Measurements from ENCODE around the gene SCAPER. TPM values are rescaled to one million over a fixed set of nuclear protein-coding genes. Genes with fewer than 3 reads are reported as not detected.
A peak's percentile ranks its signal among the peaks of the same experiment; 100 is the strongest.

The SCAPER gene
- total RNA-seq, 1 donor from 2014 or later: 58.0 TPM

DNA sequence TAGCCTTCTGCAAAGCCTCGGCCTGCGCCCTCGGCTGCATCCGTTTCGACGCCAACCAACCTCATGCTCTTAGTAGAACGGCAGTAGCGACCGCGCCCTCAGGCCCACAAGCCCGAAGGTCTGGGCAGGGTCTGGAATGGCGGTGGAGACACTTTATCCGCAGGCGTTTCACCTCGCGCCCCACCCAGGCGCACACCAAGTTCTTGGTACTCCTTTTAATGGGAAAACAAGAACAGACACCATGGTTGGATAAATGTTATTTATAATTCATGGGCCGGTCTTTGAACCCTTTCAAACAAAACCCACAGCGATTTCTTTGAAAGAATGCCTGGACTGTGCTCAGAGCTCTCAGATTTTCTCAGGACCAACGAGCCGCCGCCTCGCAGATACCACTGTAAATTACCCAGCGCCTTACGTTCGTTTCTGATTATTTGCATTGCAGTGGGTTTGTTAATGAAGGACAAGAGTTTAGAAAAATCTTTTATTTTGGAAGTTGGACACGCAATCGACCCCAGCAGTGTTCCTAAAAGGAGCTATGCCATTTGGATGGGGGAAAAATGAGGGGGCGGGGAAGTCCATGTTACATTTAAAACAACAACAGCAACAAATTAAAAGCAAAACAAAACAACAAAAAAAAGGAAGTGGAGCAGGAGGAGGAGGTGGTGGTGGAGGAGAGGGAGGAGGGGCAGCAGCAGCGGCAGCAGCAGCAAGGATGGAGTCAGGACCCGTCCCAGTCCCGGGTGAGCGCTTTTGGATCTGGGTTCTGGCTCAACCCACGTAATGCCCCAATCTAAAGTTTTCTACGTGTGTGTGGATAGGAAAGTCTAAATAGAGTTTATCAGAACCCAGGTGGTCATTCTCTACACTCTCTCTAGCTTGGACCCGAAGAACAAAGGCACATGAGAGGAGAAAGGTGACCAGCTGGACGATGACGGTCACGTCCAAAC is 569.6 kb downstream of the SCAPER start:
- DNase-seq: peak; percentile 75
- peak overlapping the region; percentile 87 for H3K4me3 Mint-ChIP-seq (ENCODE audit: unreplicated experiment)
- H3K36me3 Mint-ChIP-seq (ENCODE audit: unreplicated experiment): peaks cover 12% of the 10 kb centered on the region
- peak overlapping the region; percentile 100 for H3K27ac Mint-ChIP-seq (ENCODE audit: unreplicated experiment)
- peaks cover 39% of the 10 kb centered on the region for H3K9me3 Mint-ChIP-seq (ENCODE audit: unreplicated experiment)
- peaks cover 12% of the 10 kb centered on the region for H3K4me1 Mint-ChIP-seq (ENCODE audit: low read depth, unreplicated experiment)
- TF ChIP-seq, protein P1, sequence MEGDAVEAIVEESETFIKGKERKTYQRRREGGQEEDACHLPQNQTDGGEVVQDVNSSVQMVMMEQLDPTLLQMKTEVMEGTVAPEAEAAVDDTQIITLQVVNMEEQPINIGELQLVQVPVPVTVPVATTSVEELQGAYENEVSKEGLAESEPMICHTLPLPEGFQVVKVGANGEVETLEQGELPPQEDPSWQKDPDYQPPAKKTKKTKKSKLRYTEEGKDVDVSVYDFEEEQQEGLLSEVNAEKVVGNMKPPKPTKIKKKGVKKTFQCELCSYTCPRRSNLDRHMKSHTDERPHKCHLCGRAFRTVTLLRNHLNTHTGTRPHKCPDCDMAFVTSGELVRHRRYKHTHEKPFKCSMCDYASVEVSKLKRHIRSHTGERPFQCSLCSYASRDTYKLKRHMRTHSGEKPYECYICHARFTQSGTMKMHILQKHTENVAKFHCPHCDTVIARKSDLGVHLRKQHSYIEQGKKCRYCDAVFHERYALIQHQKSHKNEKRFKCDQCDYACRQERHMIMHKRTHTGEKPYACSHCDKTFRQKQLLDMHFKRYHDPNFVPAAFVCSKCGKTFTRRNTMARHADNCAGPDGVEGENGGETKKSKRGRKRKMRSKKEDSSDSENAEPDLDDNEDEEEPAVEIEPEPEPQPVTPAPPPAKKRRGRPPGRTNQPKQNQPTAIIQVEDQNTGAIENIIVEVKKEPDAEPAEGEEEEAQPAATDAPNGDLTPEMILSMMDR (IDR thresholded peaks at IDR 0.05; ENCODE audit: partially characterized antibody, unreplicated experiment): no peak
- H3K27me3 Mint-ChIP-seq (ENCODE audit: unreplicated experiment): peaks cover 37% of the 10 kb centered on the region

DNA sequence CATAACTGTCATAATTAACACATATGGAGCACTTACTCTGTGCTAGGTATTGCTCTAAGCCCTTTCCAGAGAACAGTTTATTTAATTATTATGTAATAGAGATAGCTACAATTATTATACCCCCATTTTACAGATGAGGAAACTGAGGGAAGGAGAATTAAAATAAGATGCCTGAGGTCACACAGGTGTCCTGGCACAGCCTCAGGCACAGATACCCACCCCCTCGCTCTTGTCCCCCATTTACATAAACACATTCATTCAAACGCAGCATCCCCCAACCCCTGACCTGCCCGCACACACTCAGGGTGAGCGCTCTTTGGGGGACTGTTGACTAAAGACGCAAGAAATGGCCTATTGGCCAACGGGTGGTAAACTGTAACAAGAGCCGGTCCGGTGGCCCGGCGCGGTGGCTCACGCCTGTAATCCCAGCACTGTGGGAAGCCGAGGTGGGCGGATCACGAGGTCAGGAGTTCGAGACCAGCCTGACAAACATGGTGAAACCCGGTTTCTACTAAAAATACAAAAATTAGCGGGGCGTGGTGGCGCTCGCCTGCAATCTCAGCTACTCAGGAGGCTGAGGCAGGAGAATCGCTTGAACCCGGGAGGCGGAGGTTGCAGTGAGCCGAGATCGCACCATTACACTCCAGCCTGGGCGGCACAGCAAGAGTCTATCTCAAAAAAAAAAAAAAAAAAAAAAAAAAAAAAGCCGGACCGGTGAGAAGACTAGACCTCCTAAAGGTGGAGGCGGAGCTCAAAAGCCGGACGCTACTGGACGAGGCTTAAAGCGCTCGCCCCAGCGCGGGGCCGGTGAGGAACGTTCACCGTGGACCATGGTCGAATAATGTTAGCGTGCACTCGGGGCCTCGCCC is 570.5 kb downstream of the SCAPER start:
- Mint-ChIP-seq H3K4me1 (ENCODE audit: low read depth, unreplicated experiment) (peaks cover 8% of the 10 kb centered on the region), H3K4me3 (ENCODE audit: unreplicated experiment) (peak overlapping the region; percentile 87)
- DNase-seq: no peak

DNA sequence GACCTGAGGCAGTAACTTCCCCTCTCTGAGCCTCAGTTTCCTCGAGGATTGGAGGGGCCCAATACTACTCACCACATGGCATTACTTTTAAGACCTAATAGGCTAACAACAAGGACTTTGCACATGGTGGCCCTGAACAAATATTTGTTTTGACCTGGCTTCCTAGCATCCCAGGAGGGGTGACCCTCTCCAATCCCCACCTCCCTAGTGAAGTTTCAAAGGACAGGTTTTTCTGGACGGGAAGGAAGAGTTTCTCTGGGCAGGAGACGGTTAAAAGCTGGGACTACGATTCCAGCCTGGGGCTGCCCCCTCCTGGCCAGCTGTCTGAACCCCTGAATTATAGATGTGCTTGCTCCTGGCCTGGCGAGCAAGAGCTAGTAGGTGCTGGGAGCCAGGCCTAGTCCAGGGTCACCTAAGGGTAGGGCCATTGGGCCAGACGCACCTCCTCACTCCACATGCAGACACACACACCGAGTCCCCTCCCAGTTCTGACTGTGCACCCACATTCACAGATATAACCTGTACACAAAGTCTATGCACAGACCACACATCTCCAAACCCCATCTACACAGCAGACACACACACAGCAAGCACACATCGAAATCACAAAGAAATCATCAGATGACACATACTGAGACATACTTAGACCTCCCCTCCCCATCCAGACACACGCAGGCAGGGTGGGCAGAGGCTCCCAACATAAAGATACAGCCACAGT is 571.3 kb downstream of the SCAPER start:
- Mint-ChIP-seq H3K4me3 (ENCODE audit: unreplicated experiment) (peak overlapping the region; percentile 55), H3K27ac (ENCODE audit: unreplicated experiment) (peak overlapping the region; percentile 28), H3K36me3 (ENCODE audit: unreplicated experiment) (peaks cover 6% of the 10 kb centered on the region), H3K4me1 (ENCODE audit: low read depth, unreplicated experiment) (peaks cover 8% of the 10 kb centered on the region), H3K27me3 (ENCODE audit: unreplicated experiment) (peaks cover 27% of the 10 kb centered on the region), H3K9me3 (ENCODE audit: unreplicated experiment) (peaks cover 32% of the 10 kb centered on the region)
- DNase-seq: peak; percentile 42
- TF ChIP-seq, protein P1 (IDR thresholded peaks at IDR 0.05; ENCODE audit: partially characterized antibody, unreplicated experiment): peak; percentile 19

More for the DNA sequence above, 570.5 kb downstream of the SCAPER start:
- Mint-ChIP-seq H3K36me3 (ENCODE audit: unreplicated experiment) (peaks cover 6% of the 10 kb centered on the region), H3K27ac (ENCODE audit: unreplicated experiment) (peak overlapping the region; percentile 100), H3K27me3 (ENCODE audit: unreplicated experiment) (peaks cover 31% of the 10 kb centered on the region), H3K9me3 (ENCODE audit: unreplicated experiment) (peaks cover 33% of the 10 kb centered on the region)
- TF ChIP-seq, protein P1 (IDR thresholded peaks at IDR 0.05; ENCODE audit: partially characterized antibody, unreplicated experiment): no peak

DNA sequence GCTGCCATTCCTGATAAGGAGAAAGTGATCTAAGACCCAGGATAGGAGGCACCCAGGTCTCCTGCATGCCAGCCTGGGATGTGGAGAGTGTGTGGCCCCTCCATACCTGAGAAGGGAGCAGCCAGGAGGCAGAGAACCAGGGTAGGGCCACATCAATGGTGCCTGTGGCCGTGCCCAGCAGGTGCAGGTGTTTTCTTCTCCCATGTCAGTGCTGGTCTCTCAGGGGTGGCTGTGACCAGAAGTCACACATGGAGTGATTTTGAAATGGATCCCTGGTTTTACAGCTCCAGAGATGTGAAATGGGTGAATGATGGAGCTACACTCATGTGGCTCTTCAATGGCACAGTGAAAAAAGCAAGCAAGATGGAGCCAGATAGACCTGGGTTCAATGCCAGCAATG is 571.8 kb downstream of the SCAPER start:
- peaks cover 3% of the 10 kb centered on the region for H3K4me1 Mint-ChIP-seq (ENCODE audit: low read depth, unreplicated experiment)
- H3K4me3 Mint-ChIP-seq (ENCODE audit: unreplicated experiment): no peak overlapping the region
- DNase-seq: no peak
- peaks cover 27% of the 10 kb centered on the region for H3K9me3 Mint-ChIP-seq (ENCODE audit: unreplicated experiment)
- H3K36me3 Mint-ChIP-seq (ENCODE audit: unreplicated experiment): no peaks in the 10 kb centered on the region
- TF ChIP-seq, protein P1 (IDR thresholded peaks at IDR 0.05; ENCODE audit: partially characterized antibody, unreplicated experiment): no peak
- H3K27me3 Mint-ChIP-seq (ENCODE audit: unreplicated experiment): peaks cover 22% of the 10 kb centered on the region
- no peak overlapping the region for H3K27ac Mint-ChIP-seq (ENCODE audit: unreplicated experiment)
